Large intestine (tissue), 3 donors: ENCODE measurements around the gene FOXP1. TPM values are rescaled to one million over a fixed set of nuclear protein-coding genes. Genes with fewer than 3 reads are reported as not detected.

Experiments
- DNase-seq, 2 donors: peaks; one replicate each; pipeline versions ENCODE4 v3.0.0 to v3.0.0-alpha.2; 2013
- H3K27ac ChIP-seq: one replicate; pipeline ENCODE4 v1.5.1; 2013; ENCODE audit warnings: low read length
- H3K27me3 ChIP-seq: 2 replicates; pipeline ENCODE4 v1.6.1; 2013; ENCODE audit warnings: low read length; ENCODE audit not compliant: control insufficient read depth, insufficient read depth
- H3K36me3 ChIP-seq: 2 replicates; pipeline ENCODE4 v1.6.1; 2013; ENCODE audit warnings: low read length; ENCODE audit not compliant: control insufficient read depth, insufficient read depth
- H3K4me1 ChIP-seq: one replicate; pipeline ENCODE4 v1.6.1; 2013; ENCODE audit warnings: low read length; ENCODE audit not compliant: control insufficient read depth, insufficient read depth
- H3K4me3 ChIP-seq: one replicate; pipeline ENCODE4 v1.5.1; 2013; ENCODE audit warnings: low read length
- H3K9me3 ChIP-seq: one replicate; pipeline ENCODE4 v1.6.1; 2013; ENCODE audit warnings: mild to moderate bottlenecking, low read depth, low read length, moderate library complexity; ENCODE audit not compliant: control insufficient read depth
- WGBS: methylation state at CpG from one replicate; pipeline ENCODE4 v1.1.5; 2013; ENCODE audit warnings: low lambda C conversion rate; ENCODE audit not compliant: insufficient coverage; 5-methylcytosine and 5-hydroxymethylcytosine counted together
- polyA plus RNA-seq: library from polyadenylated mRNA; unstranded; fragments of 120-200 nt; gene quantifications from one replicate; pipeline ENCODE4 v1.2.1, GENCODE V29; 2013

FOXP1 gene
- polyA plus RNA-seq, 1 donor: 64.1 TPM

- Histone ChIP-seq H3K4me1 (peaks cover 2% of the 10 kb centered on the region), H3K27ac (no peak overlapping the region), H3K36me3 (peaks cover 6% of the 10 kb centered on the region), H3K9me3 (no peaks in the 10 kb centered on the region), H3K4me3 (no peak overlapping the region), H3K27me3 (no peaks in the 10 kb centered on the region)
- DNase-seq: peak in 1 of 2 donors; percentile 64
- 0% methylated on average over 1 of the region's 6 CpGs for WGBS
Measured at GRCh38 chr3:71227270-71227661, 356.3 kb downstream of the FOXP1 start.

GRCh38 chr3:71226565-71227269, 356.8 kb downstream of the FOXP1 start:
- H3K9me3 ChIP-seq: no peaks in the 10 kb centered on the region
- H3K4me1 ChIP-seq: peaks cover 2% of the 10 kb centered on the region
- no peaks in the 10 kb centered on the region for H3K27me3 ChIP-seq
- WGBS: 60% methylated on average over 3 of the region's 21 CpGs
- no peak for DNase-seq
- no peak overlapping the region for H3K4me3 ChIP-seq
- H3K36me3 ChIP-seq: peaks cover 6% of the 10 kb centered on the region
- H3K27ac ChIP-seq: no peak overlapping the region

- Histone ChIP-seq H3K4me3 (no peak overlapping the region), H3K36me3 (peaks cover 8% of the 10 kb centered on the region), H3K4me1 (peaks cover 2% of the 10 kb centered on the region), H3K27me3 (no peaks in the 10 kb centered on the region), H3K9me3 (no peaks in the 10 kb centered on the region), H3K27ac (no peak overlapping the region)
- no peak for DNase-seq
- WGBS: 70% methylated on average over 1 of the region's 4 CpGs
Measured at GRCh38 chr3:71225951-71226564, 357.5 kb downstream of the FOXP1 start.

- 50% methylated on average over 3 of the region's 7 CpGs for WGBS
- H3K27me3 ChIP-seq: no peaks in the 10 kb centered on the region
Measured at GRCh38 chr3:71225002-71225684, 358.4 kb downstream of the FOXP1 start.

GRCh38 chr3:71219744-71220638, 363.5 kb downstream of the FOXP1 start:
- Histone ChIP-seq H3K27ac (no peak overlapping the region), H3K4me3 (no peak overlapping the region), H3K27me3 (no peaks in the 10 kb centered on the region), H3K36me3 (peaks cover 4% of the 10 kb centered on the region), H3K4me1 (no peaks in the 10 kb centered on the region), H3K9me3 (no peaks in the 10 kb centered on the region)
- 100% methylated on average over 2 of the region's 7 CpGs for WGBS
- DNase-seq: no peak

More at GRCh38 chr3:71225002-71225684, 358.4 kb downstream of the FOXP1 start:
- Histone ChIP-seq H3K4me1 (peaks cover 2% of the 10 kb centered on the region), H3K36me3 (peaks cover 9% of the 10 kb centered on the region), H3K4me3 (no peak overlapping the region), H3K9me3 (no peaks in the 10 kb centered on the region), H3K27ac (no peak overlapping the region)
- no peak for DNase-seq

- Histone ChIP-seq H3K4me3 (no peak overlapping the region), H3K36me3 (peaks cover 4% of the 10 kb centered on the region), H3K27me3 (no peaks in the 10 kb centered on the region), H3K4me1 (peaks cover 7% of the 10 kb centered on the region), H3K9me3 (no peaks in the 10 kb centered on the region), H3K27ac (no peak overlapping the region)
- DNase-seq: no peak
- 71% methylated on average over 1 of the region's 5 CpGs for WGBS
Measured at GRCh38 chr3:71218508-71218907, 365.0 kb downstream of the FOXP1 start.

GRCh38 chr3:71217640-71218222, 365.8 kb downstream of the FOXP1 start:
- 100% methylated on average over 1 of the region's 8 CpGs for WGBS
- Histone ChIP-seq H3K27me3 (no peaks in the 10 kb centered on the region), H3K4me1 (peaks cover 7% of the 10 kb centered on the region), H3K27ac (no peak overlapping the region), H3K9me3 (no peaks in the 10 kb centered on the region), H3K4me3 (no peak overlapping the region), H3K36me3 (peaks cover 4% of the 10 kb centered on the region)
- no peak for DNase-seq

GRCh38 chr3:71215351-71215750, 368.2 kb downstream of the FOXP1 start:
- Histone ChIP-seq H3K4me1 (peaks cover 8% of the 10 kb centered on the region), H3K27me3 (no peaks in the 10 kb centered on the region), H3K4me3 (no peak overlapping the region), H3K36me3 (no peaks in the 10 kb centered on the region), H3K27ac (no peak overlapping the region), H3K9me3 (no peaks in the 10 kb centered on the region)
- no peak for DNase-seq
- 0% methylated on average over 1 of the region's 1 CpG for WGBS

- Histone ChIP-seq H3K4me1 (peaks cover 13% of the 10 kb centered on the region), H3K27me3 (no peaks in the 10 kb centered on the region), H3K4me3 (no peak overlapping the region), H3K9me3 (no peaks in the 10 kb centered on the region), H3K27ac (no peak overlapping the region), H3K36me3 (no peaks in the 10 kb centered on the region)
- no CpG with 5 or more reads among the region's 1 CpG for WGBS
- DNase-seq: no peak
Measured at GRCh38 chr3:71214797-71215196, 368.7 kb downstream of the FOXP1 start.
